Stomach (tissue), 4 donors: ENCODE data around the gene TACSTD2.
"Not testable (repeated sequence)": the region's sequence is repeated elsewhere in the genome, so short reads cannot be mapped to it uniquely, and the experiment has no call there.

ENCODE experiments used
- POLR2AphosphoS5 ChIP-seq, 3 donors: sonication (generic); formaldehyde crosslinking; IDR thresholded peaks; one replicate each; pipeline ENCODE4 v1.6.1; 2016; ENCODE audit warnings: antibody characterized with exemption in 3 of 3
- TF ChIP-seq, protein P1 (sequence below), 7 experiments: fragments of 450-650 bp in 4 of 7; fragments of 200-600 bp in 3 of 7; sonication (generic) in 3 of 7; IDR thresholded peaks; one replicate each; pipeline ENCODE4 v1.5.1; 2016 to 2019; ENCODE audit warnings: antibody characterized with exemption in 7 of 7, control low read depth in 2 of 7, mild to moderate bottlenecking in 1 of 7

DNA sequence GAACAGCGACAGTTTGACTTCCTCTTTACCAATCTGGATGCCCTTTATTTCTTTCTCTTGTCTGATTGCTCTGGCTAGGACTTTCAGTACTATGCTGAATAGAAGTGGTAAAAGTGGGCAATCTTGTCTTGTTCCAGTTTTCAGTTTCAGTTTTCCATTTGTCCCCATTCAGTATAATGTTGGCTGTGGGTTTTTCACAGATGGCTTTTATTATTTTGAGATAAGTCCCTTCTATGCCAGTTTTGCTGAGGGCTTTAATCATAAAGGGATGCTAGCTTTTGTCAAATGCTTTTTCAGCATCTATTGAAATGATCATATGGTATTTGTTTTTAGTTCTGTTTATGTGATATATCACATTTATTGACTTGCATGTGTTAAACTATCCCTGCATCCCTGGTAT lies 24.9 kb upstream of the TACSTD2 start:
- TF ChIP-seq, protein P1, sequence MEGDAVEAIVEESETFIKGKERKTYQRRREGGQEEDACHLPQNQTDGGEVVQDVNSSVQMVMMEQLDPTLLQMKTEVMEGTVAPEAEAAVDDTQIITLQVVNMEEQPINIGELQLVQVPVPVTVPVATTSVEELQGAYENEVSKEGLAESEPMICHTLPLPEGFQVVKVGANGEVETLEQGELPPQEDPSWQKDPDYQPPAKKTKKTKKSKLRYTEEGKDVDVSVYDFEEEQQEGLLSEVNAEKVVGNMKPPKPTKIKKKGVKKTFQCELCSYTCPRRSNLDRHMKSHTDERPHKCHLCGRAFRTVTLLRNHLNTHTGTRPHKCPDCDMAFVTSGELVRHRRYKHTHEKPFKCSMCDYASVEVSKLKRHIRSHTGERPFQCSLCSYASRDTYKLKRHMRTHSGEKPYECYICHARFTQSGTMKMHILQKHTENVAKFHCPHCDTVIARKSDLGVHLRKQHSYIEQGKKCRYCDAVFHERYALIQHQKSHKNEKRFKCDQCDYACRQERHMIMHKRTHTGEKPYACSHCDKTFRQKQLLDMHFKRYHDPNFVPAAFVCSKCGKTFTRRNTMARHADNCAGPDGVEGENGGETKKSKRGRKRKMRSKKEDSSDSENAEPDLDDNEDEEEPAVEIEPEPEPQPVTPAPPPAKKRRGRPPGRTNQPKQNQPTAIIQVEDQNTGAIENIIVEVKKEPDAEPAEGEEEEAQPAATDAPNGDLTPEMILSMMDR (IDR thresholded peaks at IDR 0.05) = not testable (repeated sequence)
- TF ChIP-seq POLR2AphosphoS5 (IDR thresholded peaks at IDR 0.05) = not testable (repeated sequence)
